HG02938 (cell line): ENCODE results near the gene ZBTB5.
"Not testable (repeated sequence)": the region's sequence is repeated elsewhere in the genome, so short reads cannot be mapped to it uniquely, and the experiment has no call there.

Experiments
- ATAC-seq: cut with Tn5 transposase; IDR thresholded peaks from one replicate; pipeline ENCODE4 v1.9.1; 2021; ENCODE audit warnings: mild to moderate bottlenecking, moderate library complexity; ENCODE audit not compliant: unreplicated experiment

ZBTB5 gene

DNA sequence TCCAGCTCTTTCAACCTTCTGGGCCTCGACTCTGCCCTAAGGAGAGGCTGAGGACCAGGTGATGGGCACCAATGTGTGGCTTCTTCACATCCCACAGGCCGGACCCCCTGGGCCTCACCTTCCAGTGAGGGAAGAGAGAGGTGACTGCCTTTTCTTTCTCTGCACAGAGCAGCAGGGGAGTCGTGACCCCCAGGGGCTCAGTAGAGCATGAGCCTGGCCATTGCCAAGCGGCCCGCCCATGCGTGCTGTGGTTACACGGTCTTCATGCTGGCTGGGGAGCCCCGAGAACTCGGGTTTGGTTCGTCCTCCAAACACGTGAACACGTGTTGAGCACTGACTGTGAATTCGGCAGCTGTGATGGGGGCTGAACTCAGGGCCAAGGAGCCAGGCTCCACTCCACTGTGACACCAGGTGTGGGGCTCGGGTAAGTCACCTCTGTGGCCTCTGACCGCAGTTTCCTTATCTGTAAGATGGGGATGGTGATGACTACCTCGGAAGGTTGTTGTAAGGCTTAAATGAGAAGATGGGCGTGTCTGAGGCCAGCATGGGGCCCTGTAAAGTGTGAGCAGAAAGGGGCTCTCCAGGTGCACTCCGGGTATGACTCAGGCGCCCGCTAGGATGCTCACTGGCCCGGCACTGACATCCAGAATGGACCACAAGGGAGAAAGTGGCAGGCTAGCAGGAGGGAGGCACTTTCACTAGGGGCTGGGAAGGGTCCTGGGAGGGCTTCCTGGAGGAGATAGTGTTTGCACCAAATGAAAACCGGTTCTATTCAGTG, 56.1 kb downstream of the ZBTB5 start:
- ATAC-seq = peak; percentile 88

DNA sequence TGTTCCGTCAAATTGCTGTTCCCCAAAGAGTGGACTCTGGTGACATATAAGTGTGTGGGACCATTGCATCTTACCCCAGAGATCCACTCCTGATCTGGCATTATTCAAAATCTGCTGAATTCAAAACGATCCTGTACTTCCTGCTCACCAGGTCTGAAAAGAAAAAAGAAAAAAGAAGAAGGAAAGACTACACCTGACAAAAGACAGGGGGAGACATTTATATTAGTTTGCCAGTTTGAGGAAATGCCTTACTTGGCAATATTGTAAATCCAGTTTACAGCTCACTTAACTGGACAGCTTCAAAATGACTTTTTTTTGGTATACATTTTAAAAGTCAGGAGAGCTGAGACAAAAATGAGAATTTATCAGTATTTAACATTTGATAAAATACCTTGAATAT, 57.8 kb downstream of the ZBTB5 start:
- no peak for ATAC-seq

GRCh38 chr9:37406603-37407401, 58.4 kb downstream of the ZBTB5 start:
- ATAC-seq = no peak

DNA sequence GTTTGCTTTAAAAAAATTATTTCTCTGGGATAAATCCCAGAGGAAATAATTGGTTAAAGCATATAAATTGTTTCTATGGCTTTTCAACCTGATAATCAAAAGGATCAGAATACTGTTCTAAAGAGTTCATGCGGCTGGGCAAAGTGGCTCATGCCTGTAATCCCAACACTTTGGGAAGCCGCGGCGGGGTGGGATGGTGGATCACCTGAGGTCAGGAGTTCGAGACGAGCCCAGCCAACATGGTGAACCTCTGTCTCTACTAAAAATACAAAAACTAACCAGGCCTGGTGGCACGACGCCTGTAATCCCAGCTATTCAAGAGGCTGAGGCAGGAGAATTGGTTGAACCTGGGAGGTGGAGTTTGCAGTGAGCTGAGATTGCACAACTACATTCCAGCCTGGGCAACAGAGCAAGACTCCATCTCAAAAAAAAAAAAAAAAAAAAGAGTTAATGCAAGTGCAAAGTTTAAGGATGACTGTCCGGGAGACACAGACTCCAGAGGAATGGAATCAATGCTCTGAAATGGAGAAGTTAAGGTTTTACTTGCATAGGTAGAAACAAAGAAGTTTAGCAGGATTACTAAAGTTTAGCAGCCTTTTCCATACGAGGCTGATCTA, 59.4 kb downstream of the ZBTB5 start:
- no peak for ATAC-seq

DNA sequence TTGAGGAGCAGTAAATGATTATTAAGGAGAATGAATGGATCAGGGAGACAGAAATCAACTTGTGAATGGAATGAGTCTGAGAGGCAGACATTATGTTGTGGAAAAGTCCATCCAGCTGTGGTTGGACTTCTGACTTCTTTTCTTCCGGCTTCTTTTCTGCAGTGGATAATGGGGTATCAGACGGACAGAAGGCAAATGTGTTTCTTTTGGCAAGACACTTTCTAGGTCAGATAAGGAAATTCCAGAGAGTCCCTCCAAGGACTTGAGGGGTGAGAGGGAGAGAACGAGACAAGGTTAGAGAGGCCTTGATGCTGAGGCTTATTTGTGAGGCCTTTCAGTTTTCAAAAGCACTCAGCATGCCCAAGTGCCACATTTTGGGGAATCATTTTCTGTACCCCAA, 59.9 kb downstream of the ZBTB5 start:
- no peak for ATAC-seq

- ATAC-seq = no peak
Observed at GRCh38 chr9:37404590-37404989, 60.7 kb downstream of the ZBTB5 start.

DNA sequence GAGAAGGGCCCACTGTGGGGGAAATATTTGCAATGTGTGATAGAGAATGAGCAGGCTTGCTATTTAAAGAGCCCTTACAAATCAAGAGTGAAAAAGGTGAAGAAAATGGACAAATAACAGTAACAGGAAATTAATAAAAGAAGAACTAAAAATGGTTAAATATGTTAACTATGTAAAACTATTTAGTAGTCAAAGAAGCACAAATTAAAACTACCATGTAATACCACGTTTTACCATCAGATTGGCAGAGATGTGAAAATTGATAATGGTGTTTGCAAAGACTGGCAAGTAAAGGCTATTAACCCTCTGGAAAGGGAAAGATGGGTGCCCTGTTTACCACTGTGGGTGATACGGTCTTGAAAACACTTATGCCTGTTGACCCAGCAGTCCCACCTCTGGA, 65.9 kb downstream of the ZBTB5 start:
- no peak for ATAC-seq

DNA sequence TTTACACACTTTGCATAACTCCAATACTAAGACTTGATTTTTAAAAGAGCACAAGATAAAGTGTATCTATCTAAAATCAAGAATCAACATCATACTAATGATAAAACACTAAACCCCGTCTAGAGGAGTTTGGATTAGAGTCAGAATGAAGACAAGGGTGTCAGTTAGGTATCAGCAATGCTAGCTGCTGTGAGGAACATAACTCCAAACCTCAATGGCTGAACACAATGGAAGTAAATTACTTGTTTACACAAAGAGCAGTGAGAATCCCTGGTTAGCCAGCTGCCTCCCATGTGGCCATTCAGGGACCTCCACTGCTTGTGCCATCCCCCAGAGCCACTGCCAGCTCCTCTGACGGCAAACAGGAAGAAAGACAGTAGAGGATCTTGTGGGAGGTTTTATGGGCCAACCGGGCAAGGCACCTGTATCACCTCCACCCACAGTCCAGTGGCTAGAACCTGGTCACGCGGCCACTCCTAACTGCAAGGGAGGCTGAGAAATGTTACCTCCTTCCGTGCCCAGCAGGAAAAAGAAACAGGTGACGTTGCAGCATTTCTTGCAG, 66.7 kb downstream of the ZBTB5 start:
- ATAC-seq = no peak

DNA sequence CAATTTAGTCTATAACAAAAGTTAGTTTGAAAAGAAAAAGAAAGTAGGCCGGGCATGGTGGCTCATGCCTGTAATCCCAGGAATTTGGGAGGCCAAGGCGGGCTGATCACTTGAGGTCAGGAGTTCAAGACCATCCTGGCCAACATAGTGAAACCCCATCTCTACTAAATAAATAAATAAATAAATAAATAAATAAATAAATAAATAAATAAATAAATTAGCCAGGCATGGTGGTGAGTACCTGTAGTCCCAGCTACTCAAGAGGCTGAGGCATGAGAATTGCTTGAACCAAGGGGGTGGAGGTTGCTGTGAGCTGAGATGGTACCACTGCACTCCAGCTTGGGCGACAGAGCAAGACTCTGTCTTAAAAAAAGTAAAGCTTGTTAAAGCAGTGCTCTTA, 67.3 kb downstream of the ZBTB5 start:
- ATAC-seq = not testable (repeated sequence)

- ATAC-seq = no peak
Observed at GRCh38 chr9:37395663-37396062, 69.6 kb downstream of the ZBTB5 start.

GRCh38 chr9:37395229-37395628, 70.0 kb downstream of the ZBTB5 start:
- no peak for ATAC-seq

- no peak for ATAC-seq
Observed at GRCh38 chr9:37392272-37392671, 73.0 kb downstream of the ZBTB5 start.

DNA sequence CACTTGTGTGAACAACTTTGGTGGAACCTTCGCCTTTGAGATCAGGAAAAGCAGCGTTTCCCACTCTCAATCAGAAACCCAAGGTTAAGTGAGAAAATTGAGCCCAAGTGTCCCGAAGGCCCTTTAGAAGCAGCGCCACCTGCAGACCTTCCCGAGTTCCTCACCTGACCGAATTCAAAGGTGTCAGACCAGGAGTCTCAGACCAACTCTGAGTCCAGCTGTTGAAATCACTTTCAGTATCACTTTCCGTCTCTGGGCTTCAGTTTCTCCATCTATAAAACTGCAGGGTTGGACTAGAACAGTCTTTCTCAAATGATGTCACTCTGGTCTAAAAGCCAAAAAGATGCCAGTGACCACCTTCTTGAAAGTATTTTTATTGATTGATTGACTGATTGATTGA, 74.5 kb downstream of the ZBTB5 start:
- peak; percentile 89 for ATAC-seq
